ENCODE results near the gene EXT2.

EXT2 gene

GRCh38 chr11:44085330-44085729 lies 10.1 kb upstream of the EXT2 start:
- DNase-seq (ENCODE audit: low read depth, low spot score), result no peak

GRCh38 chr11:44088377-44088776 lies 7.1 kb upstream of the EXT2 start:
- no peak for DNase-seq (ENCODE audit: low read depth, low spot score)

GRCh38 chr11:44088871-44089270 lies 6.6 kb upstream of the EXT2 start:
- no peak for DNase-seq (ENCODE audit: low read depth, low spot score)

GRCh38 chr11:44090539-44090938 lies 4.9 kb upstream of the EXT2 start:
- no peak for DNase-seq (ENCODE audit: low read depth, low spot score)

GRCh38 chr11:44094260-44094868 lies 1.1 kb upstream of the EXT2 start:
- peak; percentile 72 for DNase-seq (ENCODE audit: low read depth, low spot score)

GRCh38 chr11:44096360-44097185 lies 1.1 kb downstream of the EXT2 start:
- peak; percentile 42 for DNase-seq (ENCODE audit: low read depth, low spot score)

GRCh38 chr11:44097821-44098220 lies 2.3 kb downstream of the EXT2 start:
- no peak for DNase-seq (ENCODE audit: low read depth, low spot score)

GRCh38 chr11:44101098-44101497 lies 5.6 kb downstream of the EXT2 start:
- no peak for DNase-seq (ENCODE audit: low read depth, low spot score)

GRCh38 chr11:44104481-44105294 lies 9.2 kb downstream of the EXT2 start:
- DNase-seq (ENCODE audit: low read depth, low spot score), result peak; percentile 23

GRCh38 chr11:44108260-44108659 lies 12.8 kb downstream of the EXT2 start:
- no peak for DNase-seq (ENCODE audit: low read depth, low spot score)

GRCh38 chr11:44110231-44110679 lies 14.8 kb downstream of the EXT2 start:
- DNase-seq (ENCODE audit: low read depth, low spot score), result peak; percentile 42

- DNase-seq (ENCODE audit: low read depth, low spot score), result no peak
Measured at GRCh38 chr11:44112091-44112821, 16.8 kb downstream of the EXT2 start.

GRCh38 chr11:44113018-44113417 lies 17.5 kb downstream of the EXT2 start:
- DNase-seq (ENCODE audit: low read depth, low spot score), result no peak

- peak; percentile 16 for DNase-seq (ENCODE audit: low read depth, low spot score)
Measured at GRCh38 chr11:44113572-44113971, 18.1 kb downstream of the EXT2 start.

GRCh38 chr11:44116234-44116830 lies 20.9 kb downstream of the EXT2 start:
- DNase-seq (ENCODE audit: low read depth, low spot score), result no peak

GRCh38 chr11:44120169-44120568 lies 24.7 kb downstream of the EXT2 start:
- peak; percentile 15 for DNase-seq (ENCODE audit: low read depth, low spot score)

- no peak for DNase-seq (ENCODE audit: low read depth, low spot score)
Measured at GRCh38 chr11:44125598-44125997, 30.1 kb downstream of the EXT2 start.

- DNase-seq (ENCODE audit: low read depth, low spot score), result no peak
Measured at GRCh38 chr11:44126304-44126703, 30.8 kb downstream of the EXT2 start.

GRCh38 chr11:44127130-44127529 lies 31.7 kb downstream of the EXT2 start:
- DNase-seq (ENCODE audit: low read depth, low spot score), result no peak

GRCh38 chr11:44128729-44129128 lies 33.3 kb downstream of the EXT2 start:
- DNase-seq (ENCODE audit: low read depth, low spot score), result no peak

GRCh38 chr11:44130751-44131150 lies 35.3 kb downstream of the EXT2 start:
- DNase-seq (ENCODE audit: low read depth, low spot score), result no peak
